Inflammatory macrophage treated with lipopolysaccharide for 4 hours (primary cell): Measurements from ENCODE around the gene MSRB2.

Experiments used
- DNase-seq: peaks from one replicate; pipeline ENCODE4 v3.0.0-alpha.2; 2020

Gene MSRB2

GRCh38 chr10:23114228-23114850, 19.0 kb downstream of the MSRB2 start:
- DNase-seq = no peak

- DNase-seq = no peak
Observed at GRCh38 chr10:23116486-23117205, 21.3 kb downstream of the MSRB2 start.

- no peak for DNase-seq
Observed at GRCh38 chr10:23120001-23120934, 24.9 kb downstream of the MSRB2 start.

- no peak for DNase-seq
Observed at GRCh38 chr10:23121135-23121534, 25.8 kb downstream of the MSRB2 start.

- DNase-seq = no peak
Observed at GRCh38 chr10:23136462-23136861, 41.1 kb downstream of the MSRB2 start.

- DNase-seq = no peak
Observed at GRCh38 chr10:23139677-23140076, 44.3 kb downstream of the MSRB2 start.

- DNase-seq = no peak
Observed at GRCh38 chr10:23141995-23142394, 46.6 kb downstream of the MSRB2 start.

- DNase-seq = no peak
Observed at GRCh38 chr10:23146258-23146657, 50.9 kb downstream of the MSRB2 start.

- DNase-seq = no peak
Observed at GRCh38 chr10:23147035-23147434, 51.7 kb downstream of the MSRB2 start.

- DNase-seq = no peak
Observed at GRCh38 chr10:23148214-23148613, 52.8 kb downstream of the MSRB2 start.

GRCh38 chr10:23150091-23150490, 54.7 kb downstream of the MSRB2 start:
- no peak for DNase-seq

GRCh38 chr10:23150610-23151009, 55.2 kb downstream of the MSRB2 start:
- DNase-seq = no peak

- no peak for DNase-seq
Observed at GRCh38 chr10:23151071-23151470, 55.7 kb downstream of the MSRB2 start.

- no peak for DNase-seq
Observed at GRCh38 chr10:23155169-23155568, 59.8 kb downstream of the MSRB2 start.

- no peak for DNase-seq
Observed at GRCh38 chr10:23156447-23157150, 61.2 kb downstream of the MSRB2 start.

- no peak for DNase-seq
Observed at GRCh38 chr10:23157239-23157681, 61.9 kb downstream of the MSRB2 start.

- peak; percentile 23 for DNase-seq
Observed at GRCh38 chr10:23157691-23158369, 62.5 kb downstream of the MSRB2 start.

- peak; percentile 49 for DNase-seq
Observed at GRCh38 chr10:23158370-23158769, 63.0 kb downstream of the MSRB2 start.

- no peak for DNase-seq
Observed at GRCh38 chr10:23171232-23171876, 76.0 kb downstream of the MSRB2 start.
